Upper lobe of right lung (tissue), 1 donor: ENCODE results near the gene BNIP3. TPM values are rescaled to one million over a fixed set of nuclear protein-coding genes. Genes with fewer than 3 reads are reported as not detected.
"Not testable (repeated sequence)": the region's sequence is repeated elsewhere in the genome, so short reads cannot be mapped to it uniquely, and the experiment has no call there.

ENCODE experiments used
- ATAC-seq: fragments of 200-7000 bp; cut with Tn5 transposase; one replicate; pipeline ENCODE4 v1.9.1; 2020; ENCODE audit warnings: mild to moderate bottlenecking, moderate library complexity
- DNase-seq: peaks from one replicate; pipeline ENCODE4 v3.0.0-alpha.2; 2020
- H3K27ac ChIP-seq: fragments of 200-600 bp; one replicate; pipeline ENCODE4 v1.8.0; 2022
- H3K27me3 ChIP-seq: fragments of 200-600 bp; one replicate; pipeline ENCODE4 v1.8.0; 2022; ENCODE audit warnings: mild to moderate bottlenecking
- H3K36me3 ChIP-seq: fragments of 200-600 bp; one replicate; pipeline ENCODE4 v1.8.0; 2022
- H3K4me1 ChIP-seq: fragments of 200-600 bp; one replicate; pipeline ENCODE4 v1.8.0; 2022
- H3K4me3 ChIP-seq: fragments of 200-600 bp; one replicate; pipeline ENCODE4 v1.8.0; 2022; ENCODE audit warnings: mild to moderate bottlenecking
- H3K9me3 ChIP-seq: fragments of 200-600 bp; one replicate; pipeline ENCODE4 v1.8.0; 2022
- CTCF ChIP-seq: fragments of 200-600 bp; IDR thresholded peaks from one replicate; pipeline ENCODE4 v1.8.0; 2022; ENCODE audit warnings: antibody characterized with exemption
- intact Hi-C: fragments of 100-400 bp; cut with DNase I; formaldehyde crosslinking; loops from one replicate; pipeline ENCODE4 v1.11.0; 2022
- total RNA-seq: library from RNA; stranded (reverse); fragmentation: NEBNext Ultra II Directional; extraction: Animal tissue kit (Norgen Biotek cat#: 25700); gene quantifications from one replicate; pipeline ENCODE4 v1.2.1, GENCODE V29; 2021
- donor health status: DM: no; HTN: yes; CAD: no; lungs with severe emphysema.

Gene BNIP3
- total RNA-seq, 1 donor from 2014 or later, result 38.2 TPM

DNA sequence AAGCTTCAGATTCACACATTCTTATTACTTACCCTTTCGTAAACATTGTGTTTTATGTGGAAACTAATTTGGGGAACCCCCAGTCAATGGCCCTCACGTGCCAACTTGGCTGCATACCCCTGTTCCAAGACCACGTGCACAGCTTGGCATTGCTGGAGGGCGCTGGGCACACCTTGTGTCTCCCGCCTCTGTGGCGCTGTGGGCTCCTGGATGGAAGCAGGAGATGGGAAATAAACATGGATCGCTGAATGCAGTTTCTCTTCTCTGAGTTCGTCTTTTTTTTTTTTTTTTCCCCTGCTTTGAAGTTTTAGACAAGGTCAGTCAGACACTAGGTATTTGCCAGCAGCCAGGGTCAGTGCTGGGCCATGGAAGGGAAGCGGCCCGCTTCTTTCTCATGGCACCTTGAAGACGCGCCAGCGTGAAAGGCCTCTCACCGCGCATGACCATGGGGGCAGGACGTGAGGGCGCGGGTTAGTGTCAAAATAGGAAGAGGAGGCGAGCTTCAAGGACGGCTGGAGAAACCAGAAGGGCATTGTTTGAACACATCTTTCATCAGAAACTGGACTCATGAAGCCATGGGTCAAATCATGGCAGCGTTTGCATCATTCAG, 27.3 kb downstream of the BNIP3 start:
- DNase-seq (no peak), ATAC-seq (no peak)
- intact Hi-C loops, result no loop called here
- Histone ChIP-seq H3K36me3 (peaks cover 52% of the 10 kb centered on the region), H3K27me3 (no peaks in the 10 kb centered on the region), H3K4me1 (no peaks in the 10 kb centered on the region), H3K4me3 (no peak overlapping the region), H3K27ac (no peak overlapping the region), H3K9me3 (no peaks in the 10 kb centered on the region)
- TF ChIP-seq CTCF, result no peak

DNA sequence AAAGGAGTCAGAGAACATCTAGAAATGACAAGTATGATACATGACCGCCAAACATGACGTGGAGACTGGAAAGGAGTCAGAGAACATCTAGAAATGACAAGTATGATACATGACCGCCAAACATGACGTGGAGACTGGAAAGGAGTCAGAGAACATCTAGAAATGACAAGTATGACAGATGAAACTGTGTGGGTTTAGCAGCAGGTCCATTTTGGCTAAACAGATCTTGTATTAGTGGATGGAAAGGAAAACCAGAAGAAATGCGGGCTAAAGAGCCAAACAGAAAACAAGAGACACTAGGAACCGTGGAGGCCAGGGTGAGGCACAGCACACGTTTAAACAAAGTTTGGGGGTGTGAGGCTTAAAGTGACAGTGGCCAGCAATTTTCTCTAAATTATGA, 31.8 kb downstream of the BNIP3 start:
- H3K4me3 ChIP-seq, H3K9me3 ChIP-seq, intact Hi-C loops, DNase-seq, ATAC-seq, H3K4me1 ChIP-seq, H3K27ac ChIP-seq, H3K27me3 ChIP-seq: not testable (repeated sequence)
- peaks cover 73% of the 10 kb centered on the region for H3K36me3 ChIP-seq

DNA sequence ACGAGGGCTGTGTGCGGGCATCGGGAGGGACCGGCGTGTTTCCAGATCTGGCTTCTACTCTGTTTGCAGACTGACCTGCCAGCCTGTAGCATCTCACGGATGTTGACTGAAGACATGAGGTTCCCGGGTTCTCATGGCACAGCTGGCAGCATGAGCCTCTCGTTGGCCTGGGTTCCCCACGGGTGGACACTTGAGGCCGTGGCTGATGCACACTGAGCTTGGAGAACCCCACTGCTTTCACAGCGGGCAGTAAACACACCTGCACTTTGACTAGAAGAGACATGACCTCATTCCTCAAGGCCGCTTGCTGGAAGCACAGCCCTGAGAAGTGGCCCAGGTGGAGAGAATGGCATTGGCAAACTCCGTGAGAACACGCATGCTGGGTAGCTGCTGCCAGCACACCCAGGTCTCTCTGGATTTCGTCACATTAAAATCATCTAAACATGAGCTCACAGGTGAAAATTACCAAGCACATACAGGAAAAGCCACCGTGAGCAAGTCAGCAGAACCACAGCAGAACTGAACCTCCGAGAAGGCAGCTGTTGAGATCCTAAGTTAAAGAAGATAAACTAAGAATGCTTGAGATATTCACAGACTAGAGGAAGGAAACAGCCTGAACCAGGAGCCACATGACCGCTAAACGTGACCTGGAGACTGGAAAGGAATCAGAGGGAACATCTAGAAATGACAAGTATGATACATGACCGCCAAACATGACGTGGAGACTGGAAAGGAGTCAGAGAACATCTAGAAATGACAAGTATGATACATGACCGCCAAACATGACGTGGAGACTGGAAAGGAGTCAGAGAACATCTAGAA, 32.5 kb downstream of the BNIP3 start:
- no peaks in the 10 kb centered on the region for H3K9me3 ChIP-seq
- H3K27me3 ChIP-seq, result no peaks in the 10 kb centered on the region
- no peaks in the 10 kb centered on the region for H3K4me1 ChIP-seq
- no peak for ATAC-seq
- intact Hi-C loops, result no loop called here
- H3K36me3 ChIP-seq, result peaks cover 70% of the 10 kb centered on the region
- H3K27ac ChIP-seq, result no peak overlapping the region
- no peak overlapping the region for H3K4me3 ChIP-seq
- DNase-seq, result peak; percentile 41
- no peak for TF ChIP-seq CTCF

GRCh38 chr10:131948501-131948900, 33.2 kb downstream of the BNIP3 start:
- ATAC-seq, result no peak
- no peak for TF ChIP-seq CTCF

DNA sequence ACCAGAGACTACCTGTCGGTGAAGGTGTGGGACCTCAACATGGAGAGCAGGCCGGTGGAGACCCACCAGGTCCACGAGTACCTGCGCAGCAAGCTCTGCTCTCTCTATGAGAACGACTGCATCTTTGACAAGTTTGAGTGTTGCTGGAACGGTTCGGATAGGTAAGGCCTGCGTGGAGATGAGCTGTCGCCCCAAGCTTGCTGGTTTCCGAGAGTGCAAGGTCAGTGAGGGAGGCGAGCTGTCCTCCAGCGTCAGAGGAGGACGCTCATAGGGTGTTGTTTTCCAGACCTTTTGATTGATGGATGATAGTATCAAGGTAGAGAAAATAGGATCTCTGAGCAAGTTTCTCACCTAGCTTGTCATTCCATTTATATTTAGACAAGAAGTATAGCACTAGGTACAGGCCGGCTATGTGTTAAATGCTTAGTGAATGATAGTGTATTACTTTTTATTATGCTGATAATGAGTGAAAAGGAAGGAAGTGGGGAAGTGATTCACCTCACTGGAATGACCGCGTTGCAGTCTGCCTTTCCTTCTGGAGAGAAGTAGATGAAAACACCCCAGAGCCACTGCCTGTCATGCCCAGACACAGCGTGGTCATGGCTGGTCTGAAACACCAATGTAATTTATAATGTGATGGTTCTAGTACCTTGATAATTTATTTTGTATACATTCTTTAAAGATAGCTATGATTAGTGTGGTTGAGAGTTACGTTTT, 33.9 kb downstream of the BNIP3 start:
- H3K27me3 ChIP-seq, result no peaks in the 10 kb centered on the region
- DNase-seq (peak; percentile 15), ATAC-seq (no peak)
- no peaks in the 10 kb centered on the region for H3K9me3 ChIP-seq
- H3K27ac ChIP-seq, result no peak overlapping the region
- no peaks in the 10 kb centered on the region for H3K4me1 ChIP-seq
- no peak for TF ChIP-seq CTCF
- peaks cover 68% of the 10 kb centered on the region for H3K36me3 ChIP-seq
- intact Hi-C loops, result no loop called here
- no peak overlapping the region for H3K4me3 ChIP-seq

More at GRCh38 chr10:131948501-131948900, 33.2 kb downstream of the BNIP3 start:
- Histone ChIP-seq H3K27ac (no peak overlapping the region), H3K9me3 (no peaks in the 10 kb centered on the region), H3K27me3 (no peaks in the 10 kb centered on the region), H3K4me1 (no peaks in the 10 kb centered on the region), H3K36me3 (peaks cover 68% of the 10 kb centered on the region), H3K4me3 (no peak overlapping the region)
- intact Hi-C loops, result no loop called here
- DNase-seq, result peak; percentile 36

GRCh38 chr10:131946880-131947279, 34.8 kb downstream of the BNIP3 start:
- ATAC-seq, result no peak
- DNase-seq, result peak; percentile 42
- H3K4me1 ChIP-seq, result no peaks in the 10 kb centered on the region
- no peaks in the 10 kb centered on the region for H3K27me3 ChIP-seq
- intact Hi-C loops, result no loop called here
- H3K4me3 ChIP-seq, result no peak overlapping the region
- TF ChIP-seq CTCF, result no peak
- no peak overlapping the region for H3K27ac ChIP-seq
- H3K36me3 ChIP-seq, result peaks cover 69% of the 10 kb centered on the region
- H3K9me3 ChIP-seq, result no peaks in the 10 kb centered on the region
